ENCODE results near the gene UBR3. TPM values are rescaled to one million over a fixed set of nuclear protein-coding genes. Genes with fewer than 3 reads are reported as not detected.

Gene UBR3
- total and polyA plus RNA-seq, 2 experiments from 2014 or later, result 10.7 to 28.0 TPM

- no peak for TF ChIP-seq ZNF462 (CRISPR knock-in tag; IDR thresholded peaks at IDR 0.05)
Observed at GRCh38 chr2:170017860-170018532, 190.7 kb downstream of the UBR3 start (continued).

GRCh38 chr2:170019060-170019805, 192.0 kb downstream of the UBR3 start:
- Histone ChIP-seq H3K36me3 (ENCODE audit: insufficient read depth) (no peaks in the 10 kb centered on the region), H3K9me2 (ENCODE audit: insufficient read depth) (no peaks in the 10 kb centered on the region), H3F3A (replicated peaks; ENCODE audit: low read depth) (no peaks in the 10 kb centered on the region), H3K4me1 (ENCODE audit: insufficient read depth) (no peaks in the 10 kb centered on the region), H2AFZ (no peak overlapping the region), H3K4me3 (no peak overlapping the region), H3K27ac (ENCODE audit: low read depth) (no peak overlapping the region), H3K79me2 (replicated peaks; ENCODE audit: insufficient read depth) (no peaks in the 10 kb centered on the region), H3K4me2 (no peak overlapping the region), H3K27me3 (ENCODE audit: insufficient read depth) (no peaks in the 10 kb centered on the region), H4K20me1 (replicated peaks; ENCODE audit: insufficient read depth) (no peaks in the 10 kb centered on the region)
- no peaks in the 10 kb centered on the region; the same call in 2 of the 3 replicates for H3K36me3 Mint-ChIP-seq (ENCODE audit: low read depth)
- no peaks in the 10 kb centered on the region for H3K4me1 Mint-ChIP-seq
- TF ChIP-seq EZH2phosphoT487 (IDR thresholded peaks at IDR 0.05; ENCODE audit: unreplicated experiment) (no peak), ETS1 (IDR thresholded peaks at IDR 0.05) (no peak), ZNF114 (CRISPR knock-in tag; IDR thresholded peaks at IDR 0.05) (no peak), ZNF331 (CRISPR knock-in tag; IDR thresholded peaks at IDR 0.05; ENCODE audit: low read depth) (no peak), CTCF (conservative IDR thresholded peaks at IDR 0.05; ENCODE audit: low read depth in 2 of 2) (no peak), POLR2AphosphoS5 (IDR thresholded peaks at IDR 0.05; ENCODE audit: low read depth) (no peak), JUNB (IDR thresholded peaks at IDR 0.05; ENCODE audit: unreplicated experiment) (no peak), CREB1 (CRISPR knock-in tag; IDR thresholded peaks at IDR 0.05; ENCODE audit: low read depth) (no peak)
- H3K4me3 Mint-ChIP-seq, result no peak overlapping the region
- no peak overlapping the region for H3K27ac Mint-ChIP-seq
- ATAC-seq (no peak), DNase-seq (ENCODE audit: low spot score) (no peak)
- no peaks in the 10 kb centered on the region for H3K27me3 Mint-ChIP-seq (ENCODE audit: insufficient read depth, low read depth, poor library complexity)
- H3K9me3 Mint-ChIP-seq, result no peaks in the 10 kb centered on the region

All from GM23338 (cell line).